ENCODE results near the gene KRTAP16-1.

KRTAP16-1 gene

GRCh38 chr17:41329279-41329948 is 20.3 kb upstream of the KRTAP16-1 start:
- peak; percentile 89 for TF ChIP-seq CTCF (IDR thresholded peaks at IDR 0.05; ENCODE audit: insufficient read depth, low read depth, low read length, missing control alignments)
- peak; percentile 72 for DNase-seq (ENCODE audit: low read depth)
- no peak overlapping the region for H3K4me3 ChIP-seq (ENCODE audit: low read length)

GRCh38 chr17:41328207-41328606 is 19.1 kb upstream of the KRTAP16-1 start:
- no peak for DNase-seq (ENCODE audit: low read depth)
- H3K4me3 ChIP-seq (ENCODE audit: low read length): no peak overlapping the region
- no peak for TF ChIP-seq CTCF (IDR thresholded peaks at IDR 0.05; ENCODE audit: insufficient read depth, low read depth, low read length, missing control alignments)

GRCh38 chr17:41327411-41328120 is 18.5 kb upstream of the KRTAP16-1 start:
- no peak overlapping the region for H3K4me3 ChIP-seq (ENCODE audit: low read length)
- TF ChIP-seq CTCF (IDR thresholded peaks at IDR 0.05; ENCODE audit: insufficient read depth, low read depth, low read length, missing control alignments): no peak
- no peak for DNase-seq (ENCODE audit: low read depth)

GRCh38 chr17:41326173-41327145 is 17.4 kb upstream of the KRTAP16-1 start:
- TF ChIP-seq CTCF (IDR thresholded peaks at IDR 0.05; ENCODE audit: insufficient read depth, low read depth, low read length, missing control alignments): no peak
- DNase-seq (ENCODE audit: low read depth): no peak

GRCh38 chr17:41325611-41326010 is 16.5 kb upstream of the KRTAP16-1 start:
- TF ChIP-seq CTCF (IDR thresholded peaks at IDR 0.05; ENCODE audit: insufficient read depth, low read depth, low read length, missing control alignments): no peak
- H3K4me3 ChIP-seq (ENCODE audit: low read length): no peak overlapping the region
- no peak for DNase-seq (ENCODE audit: low read depth)

More at GRCh38 chr17:41326173-41327145, 17.4 kb upstream of the KRTAP16-1 start:
- no peak overlapping the region for H3K4me3 ChIP-seq (ENCODE audit: low read length)

GRCh38 chr17:41325126-41325525 is 16.0 kb upstream of the KRTAP16-1 start:
- TF ChIP-seq CTCF (IDR thresholded peaks at IDR 0.05; ENCODE audit: insufficient read depth, low read depth, low read length, missing control alignments): no peak
- no peak for DNase-seq (ENCODE audit: low read depth)
- no peak overlapping the region for H3K4me3 ChIP-seq (ENCODE audit: low read length)
